Forelimb muscle (tissue), 1 donor: Measurements from ENCODE around the gene COL6A2. TPM values are rescaled to one million over a fixed set of nuclear protein-coding genes. Genes with fewer than 3 reads are reported as not detected.
A peak's percentile ranks its signal among the peaks of the same experiment; 100 is the strongest.
"Not testable (repeated sequence)": the region's sequence is repeated elsewhere in the genome, so short reads cannot be mapped to it uniquely, and the experiment has no call there.

Experiments used
- DNase-seq: peaks from one replicate; pipeline ENCODE4 v3.0.0-alpha.2; 2013; ENCODE audit warnings: low read depth
- polyA plus RNA-seq: library from polyadenylated mRNA; unstranded; fragments of 120-200 nt; gene quantifications from one replicate; pipeline ENCODE4 v1.2.1, GENCODE V29; 2013; ENCODE audit not compliant: insufficient read length

The COL6A2 gene
- polyA plus RNA-seq, 1 donor, result 533 TPM

GRCh38 chr21:46078978-46079351 is 18.9 kb upstream of the COL6A2 start:
- no peak for DNase-seq

- no peak for DNase-seq
Observed at GRCh38 chr21:46079352-46080170, 18.4 kb upstream of the COL6A2 start.

- DNase-seq, result no peak
Observed at GRCh38 chr21:46080171-46081021, 17.5 kb upstream of the COL6A2 start.

GRCh38 chr21:46081022-46081861 is 16.7 kb upstream of the COL6A2 start:
- DNase-seq, result no peak

- DNase-seq, result no peak
Observed at GRCh38 chr21:46081862-46082712, 15.8 kb upstream of the COL6A2 start.

GRCh38 chr21:46082713-46082962 is 15.3 kb upstream of the COL6A2 start:
- no peak for DNase-seq

GRCh38 chr21:46082963-46083790 is 14.7 kb upstream of the COL6A2 start:
- DNase-seq, result no peak

- DNase-seq, result no peak
Observed at GRCh38 chr21:46083791-46084561, 13.9 kb upstream of the COL6A2 start.

- DNase-seq, result no peak
Observed at GRCh38 chr21:46084709-46085108, 13.2 kb upstream of the COL6A2 start.

- not testable (repeated sequence) for DNase-seq
Observed at GRCh38 chr21:46085259-46085658, 12.7 kb upstream of the COL6A2 start.

GRCh38 chr21:46087641-46088040 is 10.3 kb upstream of the COL6A2 start:
- no peak for DNase-seq

- DNase-seq, result no peak
Observed at GRCh38 chr21:46088189-46088588, 9.7 kb upstream of the COL6A2 start.

- no peak for DNase-seq
Observed at GRCh38 chr21:46089285-46089684, 8.6 kb upstream of the COL6A2 start.

- no peak for DNase-seq
Observed at GRCh38 chr21:46091118-46091517, 6.8 kb upstream of the COL6A2 start.

GRCh38 chr21:46091631-46092025 is 6.3 kb upstream of the COL6A2 start:
- no peak for DNase-seq

GRCh38 chr21:46092026-46092764 is 5.7 kb upstream of the COL6A2 start:
- DNase-seq, result peak; percentile 78

GRCh38 chr21:46092811-46093667 is 4.9 kb upstream of the COL6A2 start:
- no peak for DNase-seq
